ENCODE data around the gene EFNA5. TPM values are rescaled to one million over a fixed set of nuclear protein-coding genes. Genes with fewer than 3 reads are reported as not detected.

Gene EFNA5
- total RNA-seq, 4 donors from 2014 or later: 16.6 to 35.3 (median 19.3) TPM

DNA sequence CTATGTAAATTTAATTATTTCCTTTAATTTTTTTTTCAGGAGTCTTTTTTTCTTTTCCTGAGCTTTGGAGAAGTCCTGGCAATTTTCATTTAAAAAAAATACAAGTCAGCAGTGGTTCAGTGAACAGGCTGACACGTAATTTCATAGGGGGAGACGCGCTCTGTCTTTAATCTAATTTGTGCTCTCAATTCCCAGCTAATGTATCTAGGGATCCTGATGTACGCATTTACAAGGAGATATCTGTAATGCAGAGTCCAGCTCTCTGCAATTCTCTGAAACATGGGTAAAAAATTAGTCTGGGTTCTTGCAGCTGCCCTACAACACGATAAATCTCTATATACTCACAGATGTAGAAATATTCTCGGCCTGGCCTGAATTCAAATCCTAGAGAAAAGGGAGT, 243.9 kb downstream of the EFNA5 start:
- intact Hi-C loops (cut with DNase I; ENCODE audit: low total_unique reads): no loop called here
- no peak overlapping the region for H3K4me3 ChIP-seq (ENCODE audit: low read depth, poor library complexity, severe bottlenecking)
- no peak for DNase-seq (ENCODE audit: low spot score in 2 of 2)
- TF ChIP-seq, protein P1, sequence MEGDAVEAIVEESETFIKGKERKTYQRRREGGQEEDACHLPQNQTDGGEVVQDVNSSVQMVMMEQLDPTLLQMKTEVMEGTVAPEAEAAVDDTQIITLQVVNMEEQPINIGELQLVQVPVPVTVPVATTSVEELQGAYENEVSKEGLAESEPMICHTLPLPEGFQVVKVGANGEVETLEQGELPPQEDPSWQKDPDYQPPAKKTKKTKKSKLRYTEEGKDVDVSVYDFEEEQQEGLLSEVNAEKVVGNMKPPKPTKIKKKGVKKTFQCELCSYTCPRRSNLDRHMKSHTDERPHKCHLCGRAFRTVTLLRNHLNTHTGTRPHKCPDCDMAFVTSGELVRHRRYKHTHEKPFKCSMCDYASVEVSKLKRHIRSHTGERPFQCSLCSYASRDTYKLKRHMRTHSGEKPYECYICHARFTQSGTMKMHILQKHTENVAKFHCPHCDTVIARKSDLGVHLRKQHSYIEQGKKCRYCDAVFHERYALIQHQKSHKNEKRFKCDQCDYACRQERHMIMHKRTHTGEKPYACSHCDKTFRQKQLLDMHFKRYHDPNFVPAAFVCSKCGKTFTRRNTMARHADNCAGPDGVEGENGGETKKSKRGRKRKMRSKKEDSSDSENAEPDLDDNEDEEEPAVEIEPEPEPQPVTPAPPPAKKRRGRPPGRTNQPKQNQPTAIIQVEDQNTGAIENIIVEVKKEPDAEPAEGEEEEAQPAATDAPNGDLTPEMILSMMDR (IDR thresholded peaks at IDR 0.05): no peak
- TF ChIP-seq POLR2A (IDR thresholded peaks at IDR 0.05): no peak
- 94 to 98% methylated on average over 6 of the region's 6 CpGs for WGBS, 2 donors

DNA sequence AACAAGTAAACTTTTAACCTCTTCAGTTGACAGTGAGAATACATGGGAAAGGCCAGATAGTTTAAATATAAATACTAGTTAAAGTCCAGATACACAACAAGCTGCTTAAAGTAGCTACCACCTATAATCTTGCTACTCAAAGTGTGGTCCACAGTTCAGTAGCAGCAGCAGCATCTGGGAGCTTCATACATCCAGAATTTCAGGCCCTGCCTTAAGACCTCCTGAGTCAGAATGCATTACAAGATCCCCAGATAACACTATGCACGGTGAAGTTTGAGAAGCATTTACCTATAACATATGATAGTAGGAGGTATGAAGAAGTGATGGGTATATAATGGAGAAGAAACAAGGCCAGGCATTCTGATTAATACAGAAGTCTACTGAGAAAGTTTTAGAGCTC, 244.5 kb downstream of the EFNA5 start:
- no peak for TF ChIP-seq POLR2A (IDR thresholded peaks at IDR 0.05)
- TF ChIP-seq, protein P1 (IDR thresholded peaks at IDR 0.05): no peak
- intact Hi-C loops (cut with DNase I; ENCODE audit: low total_unique reads): no loop called here
- DNase-seq (ENCODE audit: low spot score in 2 of 2): no peak
- 32 to 69% methylated on average over 1 of the region's 1 CpG for WGBS, 2 donors
- no peak overlapping the region for H3K4me3 ChIP-seq (ENCODE audit: low read depth, poor library complexity, severe bottlenecking)

DNA sequence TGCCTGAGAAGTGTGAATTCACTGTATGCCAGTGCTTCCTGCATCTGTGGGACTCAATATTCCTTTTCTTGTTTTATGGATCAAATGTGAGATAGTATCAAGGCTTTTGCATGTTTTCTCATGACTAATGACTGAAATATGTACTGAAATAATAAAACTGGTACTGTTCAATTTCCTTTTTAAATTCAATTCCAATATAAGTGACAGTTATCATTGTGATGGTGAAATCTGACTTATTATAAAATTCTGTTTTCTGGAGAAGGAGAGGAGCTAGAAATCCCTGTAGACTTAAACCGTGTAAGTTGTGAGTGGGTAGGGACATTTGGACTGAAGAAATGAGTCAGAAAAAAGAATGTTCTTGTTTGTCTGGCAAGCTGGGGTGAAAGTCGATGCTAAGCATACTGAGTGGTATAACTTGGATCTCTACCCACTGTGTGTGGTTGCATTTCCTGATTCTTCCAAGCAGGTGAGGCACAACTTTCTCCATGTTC, 245.2 kb downstream of the EFNA5 start:
- TF ChIP-seq, protein P1 (IDR thresholded peaks at IDR 0.05): no peak
- no peak for TF ChIP-seq POLR2A (IDR thresholded peaks at IDR 0.05)
- no peak for DNase-seq (ENCODE audit: low spot score in 2 of 2)

DNA sequence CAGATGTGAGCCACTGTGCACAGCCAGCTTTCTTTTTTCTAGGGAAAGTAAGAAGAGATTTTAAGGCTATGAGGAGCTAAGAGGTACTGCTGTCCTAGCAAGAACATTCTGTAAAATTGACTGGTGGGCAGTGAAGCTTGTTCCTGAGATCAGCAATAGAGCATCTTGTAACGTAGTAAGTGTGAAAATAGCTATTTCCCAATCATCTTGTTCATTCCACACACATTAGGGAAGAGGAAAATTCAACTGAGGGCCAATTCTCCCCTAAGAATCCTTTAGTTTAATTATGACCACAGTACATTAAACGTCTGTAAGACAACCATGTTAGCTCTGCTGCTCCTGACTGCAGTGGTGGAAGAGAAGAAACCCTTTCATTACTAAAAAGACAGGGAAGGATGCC, 246.2 kb downstream of the EFNA5 start:
- intact Hi-C loops (cut with DNase I; ENCODE audit: low total_unique reads): no loop called here
- 57 to 59% methylated on average over 2 of the region's 2 CpGs for WGBS, 2 donors
- no peak for DNase-seq (ENCODE audit: low spot score in 2 of 2)
- TF ChIP-seq, protein P1 (IDR thresholded peaks at IDR 0.05): no peak
- no peak for TF ChIP-seq POLR2A (IDR thresholded peaks at IDR 0.05)
- H3K4me3 ChIP-seq (ENCODE audit: low read depth, poor library complexity, severe bottlenecking): no peak overlapping the region

More for the DNA sequence above, 245.2 kb downstream of the EFNA5 start:
- H3K4me3 ChIP-seq (ENCODE audit: low read depth, poor library complexity, severe bottlenecking): no peak overlapping the region
- WGBS, 2 donors: 21 to 26% methylated on average over 2 of the region's 2 CpGs
- intact Hi-C loops (cut with DNase I; ENCODE audit: low total_unique reads): no loop called here

DNA sequence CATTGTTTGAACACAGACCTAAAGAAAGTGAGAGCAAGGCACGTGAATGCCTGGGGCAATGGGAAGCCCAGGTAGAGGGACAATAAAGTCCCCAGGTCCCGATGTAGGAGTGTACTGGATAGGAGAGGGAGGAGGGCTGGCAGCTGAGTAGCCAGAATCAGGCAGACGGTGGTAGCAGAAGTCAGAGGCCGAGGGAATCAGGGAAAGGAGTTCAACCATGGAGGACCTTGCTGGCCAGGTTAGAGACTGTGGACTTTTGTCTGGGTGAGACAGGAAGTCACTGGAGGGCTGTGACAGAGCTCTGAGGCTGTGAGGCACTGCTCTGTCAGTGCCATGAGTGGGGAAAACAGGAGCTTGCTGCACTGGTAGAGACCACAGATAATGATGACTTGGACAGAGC, 248.2 kb downstream of the EFNA5 start:
- WGBS, 2 donors: 76 to 77% methylated on average over 4 of the region's 4 CpGs
- intact Hi-C loops (cut with DNase I; ENCODE audit: low total_unique reads): no loop called here
- no peak overlapping the region for H3K4me3 ChIP-seq (ENCODE audit: low read depth, poor library complexity, severe bottlenecking)
- TF ChIP-seq, protein P1 (IDR thresholded peaks at IDR 0.05): no peak
- TF ChIP-seq POLR2A (IDR thresholded peaks at IDR 0.05): no peak
- DNase-seq (ENCODE audit: low spot score in 2 of 2): no peak

DNA sequence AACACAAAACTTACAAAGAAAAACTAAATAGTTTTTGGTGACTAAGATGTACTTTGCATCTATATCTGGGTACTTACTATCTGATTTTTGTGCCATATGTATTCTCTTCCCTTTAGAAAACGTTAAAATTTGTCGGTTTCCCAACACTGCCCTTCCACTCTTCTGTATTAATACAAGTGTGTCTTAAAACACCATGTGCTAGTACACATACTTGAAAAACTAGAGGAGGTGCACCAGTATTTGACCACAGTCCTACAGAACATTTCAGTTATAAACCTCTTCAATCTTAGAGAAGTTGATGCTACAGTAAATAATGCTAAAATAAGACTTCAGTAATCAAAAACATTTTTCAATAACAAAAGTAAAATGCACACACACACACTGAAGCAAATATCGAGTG, 251.2 kb downstream of the EFNA5 start:
- 45 to 85% methylated on average over 3 of the region's 3 CpGs for WGBS, 2 donors

More for the DNA sequence above, 251.2 kb downstream of the EFNA5 start:
- intact Hi-C loops (cut with DNase I; ENCODE audit: low total_unique reads): no loop called here
- no peak for DNase-seq (ENCODE audit: low spot score in 2 of 2)
- no peak overlapping the region for H3K4me3 ChIP-seq (ENCODE audit: low read depth, poor library complexity, severe bottlenecking)
- TF ChIP-seq, protein P1 (IDR thresholded peaks at IDR 0.05): no peak
- TF ChIP-seq POLR2A (IDR thresholded peaks at IDR 0.05): no peak

All from lower leg skin (tissue), 4 donors.